Neutrophil (primary cell): ENCODE data around the gene HSPA1B.
"Not testable (repeated sequence)": the region's sequence is repeated elsewhere in the genome, so short reads cannot be mapped to it uniquely, and the experiment has no call there.

Source experiments
- H3K27ac ChIP-seq: fragments of 200-600 bp; sonication (generic); 2 replicates; pipeline ENCODE4 v1.5.1; 2016; ENCODE audit warnings: mild to moderate bottlenecking, moderate library complexity
- H3K27me3 ChIP-seq: fragments of 200-600 bp; sonication (generic); 2 replicates; pipeline ENCODE4 v1.6.0; 2016; ENCODE audit warnings: mild to moderate bottlenecking
- H3K36me3 ChIP-seq: fragments of 200-600 bp; sonication (generic); 2 replicates; pipeline ENCODE4 v1.5.1; 2017
- H3K4me1 ChIP-seq, 2 experiments: fragments of 200-600 bp in 1 of 2; sonication (generic) in 1 of 2; 1 replicate in 1 of 2; 2 replicates in 1 of 2; pipeline versions ENCODE4 v1.5.1 to v1.6.1; 2013 to 2016; ENCODE audit warnings: low read depth in 1 of 2, low read length in 1 of 2, mild to moderate bottlenecking in 1 of 2, moderate library complexity in 1 of 2; ENCODE audit not compliant: control insufficient read depth in 1 of 2, insufficient read depth in 1 of 2
- H3K4me3 ChIP-seq, 2 experiments: fragments of 200-600 bp in 1 of 2; sonication (generic) in 1 of 2; 1 replicate in 1 of 2; 2 replicates in 1 of 2; pipeline ENCODE4 v1.5.1; 2013 to 2016; ENCODE audit warnings: low read depth in 1 of 2, low read length in 1 of 2, mild to moderate bottlenecking in 1 of 2, moderate library complexity in 1 of 2
- H3K9me3 ChIP-seq: fragments of 200-600 bp; sonication (generic); 2 replicates; pipeline ENCODE4 v1.5.1; 2016
- CTCF ChIP-seq: fragments of 200-600 bp; sonication (generic); IDR thresholded peaks from 2 replicates; pipeline ENCODE4 v1.5.1; 2016; ENCODE audit warnings: antibody characterized with exemption

The HSPA1B gene

GRCh38 chr6:31859923-31860322, 32.4 kb downstream of the HSPA1B start:
- Histone ChIP-seq H3K27me3 (no peaks in the 10 kb centered on the region), H3K9me3 (no peaks in the 10 kb centered on the region), H3K27ac (no peak overlapping the region), H3K4me1 (peaks cover 22% of the 10 kb centered on the region in 2 experiments), H3K4me3 (no peak overlapping the region), H3K36me3 (peaks cover 40% of the 10 kb centered on the region)
- TF ChIP-seq CTCF = no peak

- H3K36me3 ChIP-seq = peaks cover 40% of the 10 kb centered on the region
These were observed 32.8 kb downstream of the HSPA1B start for GRCh38 chr6:31860349-31860748.

GRCh38 chr6:31861150-31861549, 33.6 kb downstream of the HSPA1B start:
- Histone ChIP-seq H3K27me3 (no peaks in the 10 kb centered on the region), H3K36me3 (peaks cover 40% of the 10 kb centered on the region), H3K9me3 (no peaks in the 10 kb centered on the region), H3K4me1 (peaks cover 22% of the 10 kb centered on the region in 2 experiments), H3K4me3 (no peak overlapping the region), H3K27ac (peak overlapping the region; percentile 84)
- no peak for TF ChIP-seq CTCF

More at GRCh38 chr6:31860349-31860748, 32.8 kb downstream of the HSPA1B start:
- H3K27ac ChIP-seq = no peak overlapping the region
- H3K4me3 ChIP-seq = no peak overlapping the region
- no peaks in the 10 kb centered on the region for H3K27me3 ChIP-seq
- TF ChIP-seq CTCF = no peak
- H3K9me3 ChIP-seq = no peaks in the 10 kb centered on the region
- peaks cover 22% of the 10 kb centered on the region in 2 experiments for H3K4me1 ChIP-seq

GRCh38 chr6:31861919-31862343, 34.4 kb downstream of the HSPA1B start:
- no peaks in the 10 kb centered on the region for H3K9me3 ChIP-seq
- peak overlapping the region; percentile 81 to 97 for H3K4me3 ChIP-seq
- H3K27ac ChIP-seq = peak overlapping the region; percentile 84
- no peak for TF ChIP-seq CTCF
- H3K36me3 ChIP-seq = peaks cover 40% of the 10 kb centered on the region
- no peaks in the 10 kb centered on the region for H3K27me3 ChIP-seq
- peaks cover 22% of the 10 kb centered on the region in 2 experiments for H3K4me1 ChIP-seq

- H3K36me3 ChIP-seq = peaks cover 33% of the 10 kb centered on the region
- H3K4me1 ChIP-seq = peaks cover 22% of the 10 kb centered on the region in 2 experiments
- peak within 1 kb of the TSS; percentile 81 to 97 for H3K4me3 ChIP-seq
- TF ChIP-seq CTCF = no peak
- H3K9me3 ChIP-seq = no peaks in the 10 kb centered on the region
- no peaks in the 10 kb centered on the region for H3K27me3 ChIP-seq
- H3K27ac ChIP-seq = peak within 1 kb of the TSS; percentile 84
These were observed 35.1 kb downstream of the HSPA1B start, which contains the start of gene NEU1 for GRCh38 chr6:31862344-31863235. NEU1 (minus strand) TSS chr6:31862821; CDS start chr6:31862776, 45 bp downstream.

- Histone ChIP-seq H3K4me3 (peak overlapping the region; percentile 81 to 97), H3K4me1 (peaks cover 22% of the 10 kb centered on the region in 2 experiments), H3K36me3 (peaks cover 18% of the 10 kb centered on the region)
- not testable (repeated sequence) for H3K27me3 ChIP-seq, H3K27ac ChIP-seq, H3K9me3 ChIP-seq
These were observed 36.6 kb downstream of the HSPA1B start for GRCh38 chr6:31864123-31864562.
